Spleen (tissue), 7 donors: ENCODE results near the gene DENND1A.

Experiments used
- CTCF ChIP-seq, 11 experiments: fragments of 200-600 bp in 7 of 11; fragments of 450-650 bp in 4 of 11; sonication (generic) in 4 of 11; IDR thresholded peaks in 8 of 11; conservative IDR thresholded peaks in 3 of 11; 1 replicate in 7 of 11; 2 replicates in 4 of 11; pipeline versions ENCODE4 v1.4.0 to v1.8.0; 2016 to 2021; ENCODE audit warnings: antibody characterized with exemption in 11 of 11, inconsistent platforms in 4 of 11, mild to moderate bottlenecking in 1 of 11
- POLR2A ChIP-seq, 3 donors: fragments of 450-650 bp; IDR thresholded peaks; one replicate each; pipeline ENCODE4 v1.5.1; 2017; ENCODE audit warnings: antibody characterized with exemption in 3 of 3, mild to moderate bottlenecking in 1 of 3
- donor health status: DM: no; HTN: no; CAD: no; lungs with moderate emphysema.
- donor health status: DM: no; HTN: no; CAD: no.
- donor health status: DM: no; HTN: no; CAD: no.

- TF ChIP-seq CTCF (IDR thresholded peaks at IDR 0.05 in 8 of 11, conservative IDR thresholded peaks at IDR 0.05 in 3 of 11) = no peak
- no peak for TF ChIP-seq POLR2A (IDR thresholded peaks at IDR 0.05)
Measured at GRCh38 chr9:123508048-123508447, 421.9 kb downstream of the DENND1A start.
